Osteocyte (in vitro differentiated cells): ENCODE data around the gene HS3ST4. TPM values are rescaled to one million over a fixed set of nuclear protein-coding genes. Genes with fewer than 3 reads are reported as not detected.

Experiments used
- DNase-seq: peaks from one replicate; pipeline ENCODE4 v3.0.0; 2021; ENCODE audit warnings: mixed read lengths; ENCODE audit not compliant: unreplicated experiment; ENCODE audit errors: extremely low spot score
- H3K27ac Mint-ChIP-seq: one replicate; pipeline ENCODE4 v1.8.0; 2021; ENCODE audit warnings: mild to moderate bottlenecking, mixed read lengths; ENCODE audit not compliant: unreplicated experiment
- H3K27me3 Mint-ChIP-seq: one replicate; pipeline ENCODE4 v1.8.0; 2021; ENCODE audit warnings: mixed read lengths; ENCODE audit not compliant: unreplicated experiment
- H3K36me3 Mint-ChIP-seq: one replicate; pipeline ENCODE4 v1.8.0; 2021; ENCODE audit warnings: mixed read lengths; ENCODE audit not compliant: unreplicated experiment
- H3K4me1 Mint-ChIP-seq: one replicate; pipeline ENCODE4 v1.8.0; 2021; ENCODE audit warnings: mixed read lengths; ENCODE audit not compliant: unreplicated experiment
- H3K4me3 Mint-ChIP-seq: one replicate; pipeline ENCODE4 v1.8.0; 2021; ENCODE audit warnings: mild to moderate bottlenecking, moderate library complexity, mixed read lengths; ENCODE audit not compliant: unreplicated experiment
- H3K9me3 Mint-ChIP-seq: one replicate; pipeline ENCODE4 v1.8.0; 2021; ENCODE audit warnings: mixed read lengths; ENCODE audit not compliant: unreplicated experiment
- CTCF ChIP-seq: fragments of 200-600 bp; sonication (generic); IDR thresholded peaks from 2 replicates; pipeline ENCODE4 v1.5.0; 2021; ENCODE audit warnings: antibody characterized with exemption, mild to moderate bottlenecking, moderate library complexity
- total RNA-seq: library from RNA; stranded (reverse); gene quantifications from 2 replicates; pipeline ENCODE4 v1.2.1, GENCODE V29; 2021

HS3ST4 gene
- total RNA-seq, 1 donor from 2014 or later: not detected

GRCh38 chr16:25823891-25824290 lies 132.1 kb downstream of the HS3ST4 start:
- no peak for TF ChIP-seq CTCF
- H3K4me3 Mint-ChIP-seq: no peak overlapping the region
- DNase-seq: no peak
- no peaks in the 10 kb centered on the region for H3K36me3 Mint-ChIP-seq
- H3K27me3 Mint-ChIP-seq: no peaks in the 10 kb centered on the region
- no peak overlapping the region for H3K27ac Mint-ChIP-seq
- no peaks in the 10 kb centered on the region for H3K4me1 Mint-ChIP-seq
- H3K9me3 Mint-ChIP-seq: peaks cover 14% of the 10 kb centered on the region

- no peak for TF ChIP-seq CTCF
- Mint-ChIP-seq H3K4me3 (no peak overlapping the region), H3K27ac (no peak overlapping the region), H3K4me1 (no peaks in the 10 kb centered on the region), H3K27me3 (no peaks in the 10 kb centered on the region), H3K36me3 (no peaks in the 10 kb centered on the region), H3K9me3 (peaks cover 17% of the 10 kb centered on the region)
- DNase-seq: no peak
Measured at GRCh38 chr16:25827709-25828108, 135.9 kb downstream of the HS3ST4 start.

- H3K27ac Mint-ChIP-seq: no peak overlapping the region
- DNase-seq: no peak
- no peaks in the 10 kb centered on the region for H3K27me3 Mint-ChIP-seq
Measured at GRCh38 chr16:25828510-25828909, 136.8 kb downstream of the HS3ST4 start.

GRCh38 chr16:25832291-25832690 lies 140.5 kb downstream of the HS3ST4 start:
- no peak for DNase-seq
- H3K4me1 Mint-ChIP-seq: no peaks in the 10 kb centered on the region
- no peak overlapping the region for H3K27ac Mint-ChIP-seq
- no peaks in the 10 kb centered on the region for H3K27me3 Mint-ChIP-seq
- no peak overlapping the region for H3K4me3 Mint-ChIP-seq
- no peak for TF ChIP-seq CTCF
- peaks cover 7% of the 10 kb centered on the region for H3K9me3 Mint-ChIP-seq
- H3K36me3 Mint-ChIP-seq: no peaks in the 10 kb centered on the region

More at GRCh38 chr16:25828510-25828909, 136.8 kb downstream of the HS3ST4 start:
- Mint-ChIP-seq H3K9me3 (peaks cover 17% of the 10 kb centered on the region), H3K4me1 (no peaks in the 10 kb centered on the region), H3K36me3 (no peaks in the 10 kb centered on the region), H3K4me3 (no peak overlapping the region)
- TF ChIP-seq CTCF: no peak

GRCh38 chr16:25834101-25834500 lies 142.3 kb downstream of the HS3ST4 start:
- TF ChIP-seq CTCF: no peak
- peaks cover under 1% of the 10 kb centered on the region for H3K9me3 Mint-ChIP-seq
- H3K36me3 Mint-ChIP-seq: no peaks in the 10 kb centered on the region
- no peaks in the 10 kb centered on the region for H3K27me3 Mint-ChIP-seq
- H3K27ac Mint-ChIP-seq: no peak overlapping the region
- no peaks in the 10 kb centered on the region for H3K4me1 Mint-ChIP-seq
- H3K4me3 Mint-ChIP-seq: no peak overlapping the region
- DNase-seq: no peak
